ENCODE results near the gene CCNB2. TPM values are rescaled to one million over a fixed set of nuclear protein-coding genes. Genes with fewer than 3 reads are reported as not detected.
"Not testable (repeated sequence)": the region's sequence is repeated elsewhere in the genome, so short reads cannot be mapped to it uniquely, and the experiment has no call there.

Gene CCNB2
- total RNA-seq, 1 donor from 2014 or later, result 13.1 TPM

GRCh38 chr15:59157396-59157795 is 52.5 kb downstream of the CCNB2 start:
- Mint-ChIP-seq H3K9me3 (ENCODE audit: unreplicated experiment) (peaks cover 2% of the 10 kb centered on the region), H3K4me1 (ENCODE audit: low read depth, unreplicated experiment) (peaks cover 5% of the 10 kb centered on the region), H3K36me3 (ENCODE audit: unreplicated experiment) (no peaks in the 10 kb centered on the region), H3K27ac (ENCODE audit: unreplicated experiment) (no peak overlapping the region), H3K27me3 (ENCODE audit: unreplicated experiment) (no peaks in the 10 kb centered on the region), H3K4me3 (ENCODE audit: unreplicated experiment) (no peak overlapping the region)
- TF ChIP-seq CTCF (IDR thresholded peaks at IDR 0.05; ENCODE audit: partially characterized antibody, unreplicated experiment), result no peak
- no peak for DNase-seq

DNA sequence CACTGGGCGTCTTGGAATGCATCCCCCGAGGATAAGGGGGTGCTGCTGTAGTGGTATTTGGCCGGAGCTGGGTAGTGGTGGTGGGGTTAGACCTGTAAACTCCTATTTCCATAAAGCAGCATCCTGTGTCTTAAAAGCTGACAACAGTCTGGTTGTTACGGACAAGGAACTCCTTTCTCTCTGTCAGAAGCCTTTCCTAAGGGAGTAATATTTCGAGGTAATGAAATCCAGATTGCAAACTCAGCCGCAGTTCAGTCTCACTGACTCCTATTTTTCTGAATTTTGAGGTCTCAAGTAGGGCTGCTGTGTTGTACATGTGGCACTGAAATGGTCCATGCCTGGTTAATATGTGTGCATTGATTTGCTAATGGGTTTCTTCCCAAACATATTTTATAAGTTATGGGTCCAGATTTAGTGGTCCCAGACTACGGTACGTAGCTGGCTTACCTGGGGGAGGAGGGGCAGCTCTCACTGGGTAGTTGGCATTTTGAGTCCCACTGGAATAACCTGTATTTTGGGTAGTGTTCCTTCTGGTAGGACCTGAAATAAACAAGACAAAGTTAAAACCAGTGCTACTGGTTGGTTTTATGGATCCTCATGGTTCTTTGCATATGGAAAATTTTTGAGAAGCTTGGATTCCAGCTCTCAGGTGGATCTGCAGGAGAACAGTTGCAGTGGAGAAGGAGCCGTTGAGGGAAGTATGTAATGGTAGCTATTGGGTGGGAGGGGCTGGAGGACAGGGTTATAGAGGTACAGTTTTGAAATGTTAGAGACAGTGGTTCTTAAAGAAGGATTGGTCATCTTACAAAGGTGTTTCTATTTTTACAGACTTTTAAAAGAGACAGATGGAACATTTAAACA is 53.1 kb downstream of the CCNB2 start:
- H3K4me3 Mint-ChIP-seq (ENCODE audit: unreplicated experiment), result no peak overlapping the region
- H3K4me1 Mint-ChIP-seq (ENCODE audit: low read depth, unreplicated experiment), result peaks cover 5% of the 10 kb centered on the region
- H3K9me3 Mint-ChIP-seq (ENCODE audit: unreplicated experiment), result peaks cover 2% of the 10 kb centered on the region
- TF ChIP-seq CTCF (IDR thresholded peaks at IDR 0.05; ENCODE audit: partially characterized antibody, unreplicated experiment), result no peak
- no peaks in the 10 kb centered on the region for H3K27me3 Mint-ChIP-seq (ENCODE audit: unreplicated experiment)
- no peaks in the 10 kb centered on the region for H3K36me3 Mint-ChIP-seq (ENCODE audit: unreplicated experiment)
- no peak overlapping the region for H3K27ac Mint-ChIP-seq (ENCODE audit: unreplicated experiment)
- no peak for DNase-seq

DNA sequence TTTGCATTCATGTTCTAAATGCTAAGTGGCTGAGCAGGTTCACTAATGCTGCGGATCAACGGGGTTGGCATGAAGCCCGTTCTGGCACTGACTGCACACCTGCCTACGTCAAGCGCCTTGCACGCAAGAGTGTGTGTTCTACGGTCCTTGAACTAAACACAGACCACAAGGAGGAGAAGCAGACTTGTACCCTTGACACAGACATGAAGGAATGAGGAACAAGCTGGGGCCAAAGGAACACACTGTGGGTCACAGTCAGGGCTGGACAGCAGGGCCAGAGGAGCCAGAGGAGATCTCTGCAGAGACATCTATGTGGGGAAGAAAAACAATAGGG is 53.7 kb downstream of the CCNB2 start:
- Mint-ChIP-seq H3K36me3 (ENCODE audit: unreplicated experiment) (no peaks in the 10 kb centered on the region), H3K4me1 (ENCODE audit: low read depth, unreplicated experiment) (peaks cover 5% of the 10 kb centered on the region), H3K27me3 (ENCODE audit: unreplicated experiment) (no peaks in the 10 kb centered on the region), H3K27ac (ENCODE audit: unreplicated experiment) (no peak overlapping the region), H3K9me3 (ENCODE audit: unreplicated experiment) (peaks cover 2% of the 10 kb centered on the region), H3K4me3 (ENCODE audit: unreplicated experiment) (no peak overlapping the region)
- no peak for DNase-seq
- TF ChIP-seq CTCF (IDR thresholded peaks at IDR 0.05; ENCODE audit: partially characterized antibody, unreplicated experiment), result no peak

DNA sequence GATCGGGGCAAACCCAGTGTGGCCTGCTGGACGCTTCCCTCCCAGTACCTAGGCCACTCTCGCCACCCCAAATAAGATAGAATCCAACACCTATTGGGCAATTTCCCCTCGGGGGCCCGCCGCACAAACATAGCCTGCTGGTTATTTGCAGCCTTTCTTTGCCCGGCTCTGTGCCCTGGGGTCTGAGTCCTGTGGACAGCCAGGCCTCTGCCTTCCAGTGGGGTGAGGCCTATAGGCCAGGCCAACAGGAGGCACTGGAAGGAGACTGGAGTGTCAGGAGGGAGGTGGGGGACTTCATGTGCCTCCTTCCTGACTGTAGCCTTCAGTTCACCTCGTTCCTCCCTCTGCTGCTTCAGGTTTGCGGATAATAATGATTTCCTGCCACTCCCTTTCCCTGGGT is 54.3 kb downstream of the CCNB2 start:
- Mint-ChIP-seq H3K27me3 (ENCODE audit: unreplicated experiment) (no peaks in the 10 kb centered on the region), H3K9me3 (ENCODE audit: unreplicated experiment) (peaks cover 2% of the 10 kb centered on the region), H3K36me3 (ENCODE audit: unreplicated experiment) (no peaks in the 10 kb centered on the region), H3K4me3 (ENCODE audit: unreplicated experiment) (no peak overlapping the region), H3K4me1 (ENCODE audit: low read depth, unreplicated experiment) (peaks cover 5% of the 10 kb centered on the region), H3K27ac (ENCODE audit: unreplicated experiment) (no peak overlapping the region)
- TF ChIP-seq CTCF (IDR thresholded peaks at IDR 0.05; ENCODE audit: partially characterized antibody, unreplicated experiment), result no peak
- DNase-seq, result no peak

DNA sequence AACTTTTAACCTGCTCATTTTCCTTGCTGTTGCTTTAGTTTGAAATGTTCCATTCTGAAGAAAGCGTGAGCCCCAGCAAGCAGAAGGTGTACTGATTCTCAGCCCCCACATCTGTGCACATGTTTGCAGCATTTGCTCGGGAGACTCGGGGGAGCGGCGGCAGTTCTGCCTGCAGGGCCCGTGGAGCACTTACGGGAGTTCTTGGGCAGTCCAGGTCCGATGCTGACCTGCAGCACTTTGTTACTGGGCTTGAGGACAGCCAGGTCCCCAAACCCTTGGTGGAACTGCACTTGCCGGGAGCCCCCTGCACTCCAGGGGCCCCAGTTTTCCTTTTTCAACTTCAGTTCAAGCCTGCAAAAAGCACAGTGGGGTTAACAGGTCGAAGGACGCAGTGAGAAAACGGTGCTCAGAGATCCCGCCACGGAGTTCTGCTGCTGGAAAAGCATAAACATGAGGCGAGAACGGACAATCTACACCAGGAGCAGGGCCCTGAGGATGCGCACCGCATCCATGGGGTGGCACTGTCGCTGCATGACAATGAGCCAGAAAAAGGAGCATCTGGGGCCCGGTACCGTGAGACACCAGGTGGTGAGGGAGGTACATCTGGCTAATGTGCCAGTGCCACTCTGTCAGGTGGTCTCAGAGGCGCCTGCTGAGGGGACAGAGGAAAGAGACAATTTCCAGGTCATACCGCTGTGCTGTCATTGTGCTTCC is 56.1 kb downstream of the CCNB2 start:
- Mint-ChIP-seq H3K9me3 (ENCODE audit: unreplicated experiment) (peaks cover 2% of the 10 kb centered on the region), H3K36me3 (ENCODE audit: unreplicated experiment) (no peaks in the 10 kb centered on the region), H3K27me3 (ENCODE audit: unreplicated experiment) (no peaks in the 10 kb centered on the region), H3K4me1 (ENCODE audit: low read depth, unreplicated experiment) (peaks cover 5% of the 10 kb centered on the region), H3K27ac (ENCODE audit: unreplicated experiment) (no peak overlapping the region), H3K4me3 (ENCODE audit: unreplicated experiment) (no peak overlapping the region)
- DNase-seq, result peak; percentile 67
- TF ChIP-seq CTCF (IDR thresholded peaks at IDR 0.05; ENCODE audit: partially characterized antibody, unreplicated experiment), result no peak

DNA sequence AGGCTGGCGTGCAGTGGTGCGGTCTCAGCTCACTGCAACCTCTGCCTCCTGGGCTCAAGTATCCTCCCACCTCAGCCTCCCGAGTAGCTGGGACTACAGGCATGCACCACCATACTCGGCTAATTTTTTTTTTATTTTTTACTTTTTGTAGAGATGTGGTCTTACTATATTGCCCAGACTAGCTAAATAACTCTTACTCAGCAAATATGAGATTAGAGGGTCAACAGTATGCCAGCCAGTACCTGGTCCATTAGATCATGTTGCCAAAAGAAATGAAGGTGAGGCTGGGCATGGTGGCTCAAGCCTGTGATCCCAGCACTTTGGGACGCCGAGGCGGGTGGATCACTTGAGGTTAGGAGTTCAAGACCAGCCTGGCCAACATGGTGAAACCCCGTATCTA is 57.1 kb downstream of the CCNB2 start:
- H3K4me3 Mint-ChIP-seq (ENCODE audit: unreplicated experiment); H3K27me3 Mint-ChIP-seq (ENCODE audit: unreplicated experiment); H3K4me1 Mint-ChIP-seq (ENCODE audit: low read depth, unreplicated experiment); DNase-seq; H3K36me3 Mint-ChIP-seq (ENCODE audit: unreplicated experiment); H3K27ac Mint-ChIP-seq (ENCODE audit: unreplicated experiment); H3K9me3 Mint-ChIP-seq (ENCODE audit: unreplicated experiment): not testable (repeated sequence)

All from glutamatergic neuron (in vitro differentiated cells).